Osteoblast (primary cell): ENCODE data around the gene MLKL. TPM values are rescaled to one million over a fixed set of nuclear protein-coding genes. Genes with fewer than 3 reads are reported as not detected.
A peak's percentile ranks its signal among the peaks of the same experiment; 100 is the strongest.

Source experiments
- DNase-seq: peaks from one replicate; pipeline ENCODE4 v3.0.0; 2011; ENCODE audit warnings: low spot score, mixed read lengths; ENCODE audit not compliant: insufficient read length; ENCODE audit errors: missing footprints
- H2AFZ ChIP-seq: 2 replicates; pipeline ENCODE4 v1.6.0; 2011; ENCODE audit warnings: mild to moderate bottlenecking, low read length
- H3K27ac ChIP-seq: 2 replicates; pipeline ENCODE4 v1.5.1; 2011; ENCODE audit warnings: mild to moderate bottlenecking, low read depth, low read length, moderate library complexity
- H3K27me3 ChIP-seq: 2 replicates; pipeline ENCODE4 v1.6.0; 2012; ENCODE audit warnings: mild to moderate bottlenecking, control low read depth, inconsistent platforms, low read length, moderate library complexity; ENCODE audit not compliant: insufficient read depth
- H3K36me3 ChIP-seq: 2 replicates; pipeline ENCODE4 v1.5.1; 2011; ENCODE audit warnings: mild to moderate bottlenecking, low read length, control low read depth, moderate library complexity; ENCODE audit not compliant: insufficient read depth
- H3K4me1 ChIP-seq: 2 replicates; pipeline ENCODE4 v1.5.1; 2011; ENCODE audit warnings: mild to moderate bottlenecking, low read length, control low read depth, moderate library complexity; ENCODE audit not compliant: insufficient read depth
- H3K4me2 ChIP-seq: 2 replicates; pipeline ENCODE4 v1.6.0; 2011; ENCODE audit warnings: mild to moderate bottlenecking, low read length; ENCODE audit not compliant: insufficient read depth
- H3K4me3 ChIP-seq: fragments of 200-600 bp; sonication (generic); 3 replicates; pipeline ENCODE4 v1.5.1; 2012; ENCODE audit warnings: mild to moderate bottlenecking, low read length, inconsistent platforms; ENCODE audit not compliant: insufficient read depth
- H3K79me2 ChIP-seq: 2 replicates; pipeline ENCODE4 v1.6.0; 2012; ENCODE audit warnings: mild to moderate bottlenecking, low read length, control low read depth, inconsistent platforms; ENCODE audit not compliant: insufficient read depth
- H3K9me3 ChIP-seq: 2 replicates; pipeline ENCODE4 v1.5.1; 2011; ENCODE audit warnings: low read depth, low read length, control low read depth
- H4K20me1 ChIP-seq: 2 replicates; pipeline ENCODE4 v1.6.0; 2012; ENCODE audit warnings: mild to moderate bottlenecking, low read length, control low read depth; ENCODE audit not compliant: insufficient read depth
- total RNA-seq: library from RNA; depleted of rRNA; stranded (reverse); fragments of >200 nt; gene quantifications from 2 replicates; pipeline ENCODE4 v1.2.3, GENCODE V29; 2012
- TF ChIP-seq, protein P1 (sequence below): IDR thresholded peaks from 2 replicates; pipeline ENCODE4 v1.5.1; 2011; ENCODE audit warnings: mild to moderate bottlenecking, low read depth, low read length, moderate library complexity; ENCODE audit errors: extremely low read depth

Gene MLKL
- total RNA-seq, 1 donor = 5.1 TPM

DNA sequence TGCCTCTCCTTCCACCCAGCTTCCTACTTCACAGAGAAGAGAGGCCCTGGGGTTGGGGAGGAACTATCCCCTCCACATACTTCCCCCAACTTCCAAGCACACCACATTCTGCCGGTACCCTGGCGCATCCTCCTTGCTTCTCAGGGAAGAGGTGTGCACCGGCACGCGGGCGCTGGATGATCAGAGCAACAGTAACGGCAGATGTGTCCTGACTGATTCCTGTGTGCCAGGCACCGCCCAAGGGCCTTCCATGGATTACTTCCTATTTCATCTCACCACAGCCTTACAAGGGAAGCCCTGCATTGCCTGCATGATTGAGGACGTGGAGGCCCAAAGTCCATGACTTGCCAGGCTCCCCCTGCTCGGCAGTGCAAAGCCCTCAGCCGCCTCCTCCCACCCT is 21.1 kb upstream of the MLKL start:
- TF ChIP-seq, protein P1, sequence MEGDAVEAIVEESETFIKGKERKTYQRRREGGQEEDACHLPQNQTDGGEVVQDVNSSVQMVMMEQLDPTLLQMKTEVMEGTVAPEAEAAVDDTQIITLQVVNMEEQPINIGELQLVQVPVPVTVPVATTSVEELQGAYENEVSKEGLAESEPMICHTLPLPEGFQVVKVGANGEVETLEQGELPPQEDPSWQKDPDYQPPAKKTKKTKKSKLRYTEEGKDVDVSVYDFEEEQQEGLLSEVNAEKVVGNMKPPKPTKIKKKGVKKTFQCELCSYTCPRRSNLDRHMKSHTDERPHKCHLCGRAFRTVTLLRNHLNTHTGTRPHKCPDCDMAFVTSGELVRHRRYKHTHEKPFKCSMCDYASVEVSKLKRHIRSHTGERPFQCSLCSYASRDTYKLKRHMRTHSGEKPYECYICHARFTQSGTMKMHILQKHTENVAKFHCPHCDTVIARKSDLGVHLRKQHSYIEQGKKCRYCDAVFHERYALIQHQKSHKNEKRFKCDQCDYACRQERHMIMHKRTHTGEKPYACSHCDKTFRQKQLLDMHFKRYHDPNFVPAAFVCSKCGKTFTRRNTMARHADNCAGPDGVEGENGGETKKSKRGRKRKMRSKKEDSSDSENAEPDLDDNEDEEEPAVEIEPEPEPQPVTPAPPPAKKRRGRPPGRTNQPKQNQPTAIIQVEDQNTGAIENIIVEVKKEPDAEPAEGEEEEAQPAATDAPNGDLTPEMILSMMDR = no peak
- H4K20me1 ChIP-seq = no peaks in the 10 kb centered on the region
- H3K79me2 ChIP-seq = no peaks in the 10 kb centered on the region
- H3K4me2 ChIP-seq = no peak overlapping the region
- H3K4me3 ChIP-seq = no peak overlapping the region
- no peak overlapping the region for H2AFZ ChIP-seq
- H3K27ac ChIP-seq = no peak overlapping the region
- peaks cover 2% of the 10 kb centered on the region for H3K9me3 ChIP-seq
- no peak for DNase-seq
- no peaks in the 10 kb centered on the region for H3K36me3 ChIP-seq
- H3K4me1 ChIP-seq = peaks cover 14% of the 10 kb centered on the region
- peaks cover 4% of the 10 kb centered on the region for H3K27me3 ChIP-seq

DNA sequence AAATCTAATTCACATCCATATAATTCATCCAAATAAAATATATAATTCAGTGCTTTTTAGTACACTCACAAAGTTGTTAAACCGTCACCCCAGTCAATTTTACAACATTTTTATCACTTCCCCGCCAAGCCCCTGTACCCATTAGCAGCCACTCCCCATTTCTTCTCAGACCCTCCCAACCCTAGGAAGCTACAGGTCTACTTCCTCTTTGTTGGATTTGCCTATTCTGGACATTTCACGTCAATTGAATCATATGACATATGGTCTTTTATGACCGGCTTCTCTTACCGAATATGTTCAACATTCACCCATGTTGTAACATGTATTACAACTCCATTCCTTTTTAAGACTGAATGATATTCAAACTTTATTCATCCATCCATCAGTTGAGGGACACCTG is 19.9 kb upstream of the MLKL start:
- no peak overlapping the region for H3K27ac ChIP-seq
- no peak overlapping the region for H3K4me2 ChIP-seq
- no peak overlapping the region for H2AFZ ChIP-seq
- no peaks in the 10 kb centered on the region for H3K9me3 ChIP-seq
- H3K27me3 ChIP-seq = peaks cover 4% of the 10 kb centered on the region
- no peaks in the 10 kb centered on the region for H3K36me3 ChIP-seq
- no peak overlapping the region for H3K4me3 ChIP-seq
- no peaks in the 10 kb centered on the region for H4K20me1 ChIP-seq
- peaks cover 14% of the 10 kb centered on the region for H3K4me1 ChIP-seq
- TF ChIP-seq, protein P1 = no peak
- H3K79me2 ChIP-seq = no peaks in the 10 kb centered on the region
- no peak for DNase-seq

DNA sequence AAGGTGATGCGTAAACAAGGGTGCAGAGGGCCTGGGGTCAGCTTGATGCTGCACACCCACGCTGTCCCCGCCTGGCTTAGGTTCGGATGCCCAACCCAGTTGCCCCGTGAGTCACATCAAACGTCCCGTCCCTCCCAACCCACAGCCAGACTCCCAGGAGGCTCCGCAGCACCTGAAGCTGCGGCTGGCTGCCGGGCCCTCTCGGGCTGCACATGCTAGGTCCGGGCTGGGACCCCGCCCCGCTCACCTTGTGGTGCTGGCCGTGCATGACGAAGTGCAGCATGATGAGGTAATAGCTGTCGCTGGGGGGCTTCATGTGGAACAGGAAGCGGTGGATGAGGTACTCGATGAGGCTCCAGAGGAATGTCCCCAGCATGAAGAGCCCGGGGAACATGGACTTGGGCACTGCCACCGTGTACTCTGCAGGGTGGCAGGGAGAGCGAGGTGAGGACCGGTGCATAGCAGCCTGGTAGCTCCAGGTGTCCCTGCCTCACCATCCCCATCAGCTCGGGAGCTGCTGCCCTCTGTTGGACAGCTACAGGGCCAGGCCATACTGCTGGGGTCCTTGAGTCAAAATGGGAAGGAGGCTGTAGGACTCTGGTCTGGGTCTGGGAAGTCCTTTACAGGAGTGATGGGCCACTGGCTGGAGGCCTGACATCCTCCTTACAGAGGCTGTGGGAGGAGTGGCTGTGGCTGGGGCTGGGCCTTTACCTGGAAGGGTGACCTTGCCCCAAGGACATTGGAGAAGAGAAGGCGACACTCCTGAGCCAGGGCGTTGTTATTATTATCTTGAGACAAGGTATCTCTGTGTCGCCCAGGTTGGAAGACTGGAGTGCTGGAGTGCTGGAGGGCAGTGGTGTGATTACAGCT is 18.3 kb upstream of the MLKL start:
- Histone ChIP-seq H3K27me3 (peaks cover 4% of the 10 kb centered on the region), H3K4me1 (no peaks in the 10 kb centered on the region), H3K27ac (no peak overlapping the region), H4K20me1 (no peaks in the 10 kb centered on the region), H3K79me2 (no peaks in the 10 kb centered on the region), H3K4me3 (no peak overlapping the region), H3K4me2 (no peak overlapping the region), H3K9me3 (no peaks in the 10 kb centered on the region), H3K36me3 (no peaks in the 10 kb centered on the region), H2AFZ (no peak overlapping the region)
- no peak for DNase-seq
- TF ChIP-seq, protein P1 = no peak

DNA sequence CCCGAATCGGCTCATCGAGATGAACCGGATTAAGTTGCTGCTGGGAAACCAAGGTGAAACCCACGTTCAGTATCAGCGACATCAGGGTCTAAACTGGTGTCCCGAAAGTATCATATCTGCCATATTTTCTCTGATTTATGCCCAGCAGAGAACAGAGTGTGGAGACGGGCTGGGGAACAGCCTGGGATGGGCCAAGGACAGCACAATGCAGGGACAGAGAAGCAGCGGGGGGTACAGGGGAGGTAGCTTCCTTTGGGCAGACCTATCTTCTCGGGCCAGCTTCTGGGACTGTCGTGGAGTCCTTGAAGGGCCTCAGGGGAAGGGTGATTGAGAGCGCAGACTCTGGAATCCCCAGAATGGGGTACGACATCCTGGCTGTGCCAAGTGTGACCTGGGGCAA is 17.5 kb upstream of the MLKL start:
- H3K27ac ChIP-seq = no peak overlapping the region
- no peaks in the 10 kb centered on the region for H3K4me1 ChIP-seq
- H3K79me2 ChIP-seq = no peaks in the 10 kb centered on the region
- H3K36me3 ChIP-seq = no peaks in the 10 kb centered on the region
- H2AFZ ChIP-seq = no peak overlapping the region
- peak; percentile 54 for DNase-seq
- H3K4me2 ChIP-seq = no peak overlapping the region
- H4K20me1 ChIP-seq = no peaks in the 10 kb centered on the region
- H3K4me3 ChIP-seq = no peak overlapping the region
- no peaks in the 10 kb centered on the region for H3K9me3 ChIP-seq
- TF ChIP-seq, protein P1 = no peak
- H3K27me3 ChIP-seq = peaks cover 4% of the 10 kb centered on the region
